Measurements from ENCODE around the gene PRND.
A peak's percentile ranks its signal among the peaks of the same experiment; 100 is the strongest.
"Not testable (repeated sequence)": the region's sequence is repeated elsewhere in the genome, so short reads cannot be mapped to it uniquely, and the experiment has no call there.

PRND gene

DNA sequence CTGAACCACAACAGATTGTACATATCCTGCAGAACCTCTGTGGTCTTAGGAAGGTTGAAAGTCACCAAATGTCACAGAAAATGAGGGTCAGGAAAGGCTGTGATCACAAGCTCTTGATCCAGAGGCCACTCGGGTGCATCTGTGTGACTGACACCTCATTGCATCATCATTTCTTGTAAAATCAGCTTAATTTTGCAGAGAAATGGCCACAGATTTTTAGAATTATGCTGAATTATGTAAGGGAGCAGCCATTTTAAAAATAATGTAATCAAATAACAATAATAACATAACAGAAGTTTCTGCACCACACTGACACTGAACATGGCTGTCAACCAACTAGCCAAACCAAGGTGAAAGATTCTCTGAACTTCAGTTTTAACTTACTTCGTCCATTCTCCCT is 32.5 kb upstream of the PRND start:
- Histone ChIP-seq H3K4me3 (ENCODE audit: low read length) (no peak overlapping the region), H3K4me1 (ENCODE audit: control insufficient read depth, low read depth, low read length) (peaks cover 14% of the 10 kb centered on the region), H3K27me3 (ENCODE audit: control insufficient read depth, insufficient read depth, low read length) (peaks cover 8% of the 10 kb centered on the region), H3K9me3 (ENCODE audit: control insufficient read depth, low read depth, low read length) (no peaks in the 10 kb centered on the region), H3K36me3 (ENCODE audit: control insufficient read depth, low read depth, low read length) (no peaks in the 10 kb centered on the region), H3K27ac (ENCODE audit: low read length) (no peak overlapping the region), H3K9ac (ENCODE audit: low read length) (no peak overlapping the region)

DNA sequence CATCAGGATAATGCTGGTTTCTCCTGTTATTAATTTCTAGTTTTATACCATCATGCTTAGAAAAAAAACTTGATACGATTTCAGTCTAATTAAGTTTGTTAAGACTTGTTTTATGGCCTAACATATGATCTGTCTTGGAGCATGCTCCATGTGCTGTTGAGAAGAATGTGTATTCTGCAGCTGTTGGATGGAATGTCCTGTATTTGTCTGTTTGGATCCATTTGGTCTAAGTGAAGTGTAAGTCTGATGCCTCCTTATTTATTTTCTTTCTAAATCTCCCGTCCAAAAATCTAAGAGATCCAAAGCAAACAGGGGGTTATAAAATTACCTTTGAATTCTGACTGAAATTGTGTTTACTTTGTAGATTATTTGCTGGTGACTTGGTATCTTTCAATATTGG is 30.0 kb upstream of the PRND start:
- no peak overlapping the region for H3K27ac ChIP-seq (ENCODE audit: low read length)
- no peak overlapping the region for H3K4me3 ChIP-seq (ENCODE audit: low read length)
- H3K36me3 ChIP-seq (ENCODE audit: control insufficient read depth, low read depth, low read length) = no peaks in the 10 kb centered on the region
- peaks cover 13% of the 10 kb centered on the region for H3K4me1 ChIP-seq (ENCODE audit: control insufficient read depth, low read depth, low read length)
- H3K9me3 ChIP-seq (ENCODE audit: control insufficient read depth, low read depth, low read length) = no peaks in the 10 kb centered on the region
- H3K9ac ChIP-seq (ENCODE audit: low read length) = no peak overlapping the region
- H3K27me3 ChIP-seq (ENCODE audit: control insufficient read depth, insufficient read depth, low read length) = no peaks in the 10 kb centered on the region

DNA sequence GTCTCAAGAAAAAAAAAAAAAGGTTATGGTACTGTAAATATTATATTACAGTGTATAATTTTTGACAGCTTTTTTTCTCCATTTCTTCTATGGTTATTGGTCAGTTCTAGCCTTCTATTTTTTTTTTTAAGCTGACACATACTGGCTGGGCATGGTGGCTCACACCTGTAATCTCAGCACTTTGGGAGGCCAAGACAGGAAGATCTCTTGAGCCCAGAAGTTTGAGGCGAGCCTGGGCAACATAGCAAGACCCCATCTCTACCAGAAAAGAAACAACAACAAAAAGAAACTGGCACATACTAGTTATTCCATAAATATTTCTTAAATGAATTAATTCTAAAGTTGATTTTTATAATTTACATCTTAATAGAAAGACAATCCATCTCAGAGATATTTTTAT is 27.6 kb upstream of the PRND start:
- H3K9me3 ChIP-seq (ENCODE audit: control insufficient read depth, low read depth, low read length) = no peaks in the 10 kb centered on the region
- no peaks in the 10 kb centered on the region for H3K27me3 ChIP-seq (ENCODE audit: control insufficient read depth, insufficient read depth, low read length)
- no peaks in the 10 kb centered on the region for H3K36me3 ChIP-seq (ENCODE audit: control insufficient read depth, low read depth, low read length)
- no peak overlapping the region for H3K4me3 ChIP-seq (ENCODE audit: low read length)
- no peak overlapping the region for H3K27ac ChIP-seq (ENCODE audit: low read length)
- H3K4me1 ChIP-seq (ENCODE audit: control insufficient read depth, low read depth, low read length) = peaks cover 27% of the 10 kb centered on the region
- no peak overlapping the region for H3K9ac ChIP-seq (ENCODE audit: low read length)

DNA sequence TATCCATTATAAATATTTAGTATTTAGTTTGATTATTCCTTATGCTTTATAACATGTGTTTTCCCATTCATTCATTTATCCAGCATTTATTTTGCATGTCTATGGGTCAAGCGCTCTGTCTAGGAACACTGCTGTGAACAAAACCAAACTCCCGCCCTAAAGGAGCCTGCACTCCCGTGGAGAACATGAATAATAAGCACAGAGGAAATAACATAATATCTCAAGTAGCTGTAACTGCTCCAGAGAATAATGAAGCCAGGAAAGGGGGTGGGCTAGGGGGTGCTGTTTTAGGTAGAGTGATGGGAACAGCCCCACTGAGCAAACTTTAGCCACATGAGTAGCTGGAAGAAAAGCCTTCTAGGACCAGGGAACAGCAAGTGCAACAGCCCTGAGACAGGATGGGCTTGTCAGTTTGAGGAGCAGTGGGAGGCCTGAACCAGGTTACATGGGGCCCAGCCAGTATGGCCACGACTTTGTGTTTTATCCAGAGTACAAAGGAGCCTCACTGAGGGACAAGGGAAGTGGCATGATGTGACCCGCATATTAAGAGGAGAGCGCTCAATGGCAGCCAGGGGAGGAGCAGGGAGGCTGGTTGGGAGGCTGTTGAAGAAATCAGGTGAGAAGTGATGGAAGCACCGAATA is 24.4 kb upstream of the PRND start:
- Histone ChIP-seq H3K4me3 (ENCODE audit: low read length) (no peak overlapping the region), H3K9me3 (ENCODE audit: control insufficient read depth, low read depth, low read length) (no peaks in the 10 kb centered on the region), H3K27me3 (ENCODE audit: control insufficient read depth, insufficient read depth, low read length) (no peaks in the 10 kb centered on the region), H3K4me1 (ENCODE audit: control insufficient read depth, low read depth, low read length) (peaks cover 27% of the 10 kb centered on the region), H3K9ac (ENCODE audit: low read length) (no peak overlapping the region), H3K27ac (ENCODE audit: low read length) (no peak overlapping the region), H3K36me3 (ENCODE audit: control insufficient read depth, low read depth, low read length) (peaks cover 5% of the 10 kb centered on the region)

DNA sequence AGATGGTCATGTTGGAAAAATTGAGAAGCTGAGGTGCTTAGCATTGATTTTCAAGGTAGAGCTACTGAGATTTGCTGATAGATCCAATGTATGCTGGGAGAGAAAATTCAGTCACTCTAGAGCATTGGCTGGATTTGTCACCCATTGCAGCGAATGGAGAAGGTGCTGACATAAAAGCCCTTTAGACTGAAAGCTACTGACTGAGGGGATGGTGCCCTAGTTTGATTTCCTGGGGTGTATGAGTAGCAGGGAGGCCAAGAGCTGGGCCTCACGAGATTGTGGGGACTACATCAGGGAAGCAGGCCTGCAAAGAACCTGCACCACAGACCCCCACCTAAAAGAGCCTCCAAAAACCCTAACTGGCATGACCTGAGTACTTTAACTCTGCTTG is 23.9 kb upstream of the PRND start:
- peaks cover 27% of the 10 kb centered on the region for H3K4me1 ChIP-seq (ENCODE audit: control insufficient read depth, low read depth, low read length)
- H3K9me3 ChIP-seq (ENCODE audit: control insufficient read depth, low read depth, low read length) = no peaks in the 10 kb centered on the region
- H3K27me3 ChIP-seq (ENCODE audit: control insufficient read depth, insufficient read depth, low read length) = no peaks in the 10 kb centered on the region
- H3K9ac ChIP-seq (ENCODE audit: low read length) = peak overlapping the region; percentile 1
- H3K36me3 ChIP-seq (ENCODE audit: control insufficient read depth, low read depth, low read length) = peaks cover 5% of the 10 kb centered on the region
- H3K4me3 ChIP-seq (ENCODE audit: low read length) = no peak overlapping the region
- H3K27ac ChIP-seq (ENCODE audit: low read length) = no peak overlapping the region

DNA sequence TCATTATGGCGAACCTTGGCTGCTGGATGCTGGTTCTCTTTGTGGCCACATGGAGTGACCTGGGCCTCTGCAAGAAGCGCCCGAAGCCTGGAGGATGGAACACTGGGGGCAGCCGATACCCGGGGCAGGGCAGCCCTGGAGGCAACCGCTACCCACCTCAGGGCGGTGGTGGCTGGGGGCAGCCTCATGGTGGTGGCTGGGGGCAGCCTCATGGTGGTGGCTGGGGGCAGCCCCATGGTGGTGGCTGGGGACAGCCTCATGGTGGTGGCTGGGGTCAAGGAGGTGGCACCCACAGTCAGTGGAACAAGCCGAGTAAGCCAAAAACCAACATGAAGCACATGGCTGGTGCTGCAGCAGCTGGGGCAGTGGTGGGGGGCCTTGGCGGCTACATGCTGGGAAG is 22.5 kb upstream of the PRND start:
- H3K36me3 ChIP-seq (ENCODE audit: control insufficient read depth, low read depth, low read length) = peaks cover 5% of the 10 kb centered on the region
- H3K27me3 ChIP-seq (ENCODE audit: control insufficient read depth, insufficient read depth, low read length) = no peaks in the 10 kb centered on the region
- no peak overlapping the region for H3K9ac ChIP-seq (ENCODE audit: low read length)
- no peak overlapping the region for H3K27ac ChIP-seq (ENCODE audit: low read length)
- no peaks in the 10 kb centered on the region for H3K9me3 ChIP-seq (ENCODE audit: control insufficient read depth, low read depth, low read length)
- no peak overlapping the region for H3K4me3 ChIP-seq (ENCODE audit: low read length)
- H3K4me1 ChIP-seq (ENCODE audit: control insufficient read depth, low read depth, low read length) = peaks cover 34% of the 10 kb centered on the region

DNA sequence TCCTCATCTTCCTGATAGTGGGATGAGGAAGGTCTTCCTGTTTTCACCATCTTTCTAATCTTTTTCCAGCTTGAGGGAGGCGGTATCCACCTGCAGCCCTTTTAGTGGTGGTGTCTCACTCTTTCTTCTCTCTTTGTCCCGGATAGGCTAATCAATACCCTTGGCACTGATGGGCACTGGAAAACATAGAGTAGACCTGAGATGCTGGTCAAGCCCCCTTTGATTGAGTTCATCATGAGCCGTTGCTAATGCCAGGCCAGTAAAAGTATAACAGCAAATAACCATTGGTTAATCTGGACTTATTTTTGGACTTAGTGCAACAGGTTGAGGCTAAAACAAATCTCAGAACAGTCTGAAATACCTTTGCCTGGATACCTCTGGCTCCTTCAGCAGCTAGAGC is 21.8 kb upstream of the PRND start:
- Histone ChIP-seq H3K4me1 (ENCODE audit: control insufficient read depth, low read depth, low read length) (peaks cover 41% of the 10 kb centered on the region), H3K27me3 (ENCODE audit: control insufficient read depth, insufficient read depth, low read length) (no peaks in the 10 kb centered on the region), H3K9ac (ENCODE audit: low read length) (no peak overlapping the region), H3K36me3 (ENCODE audit: control insufficient read depth, low read depth, low read length) (peaks cover 5% of the 10 kb centered on the region), H3K4me3 (ENCODE audit: low read length) (no peak overlapping the region), H3K9me3 (ENCODE audit: control insufficient read depth, low read depth, low read length) (no peaks in the 10 kb centered on the region), H3K27ac (ENCODE audit: low read length) (no peak overlapping the region)

DNA sequence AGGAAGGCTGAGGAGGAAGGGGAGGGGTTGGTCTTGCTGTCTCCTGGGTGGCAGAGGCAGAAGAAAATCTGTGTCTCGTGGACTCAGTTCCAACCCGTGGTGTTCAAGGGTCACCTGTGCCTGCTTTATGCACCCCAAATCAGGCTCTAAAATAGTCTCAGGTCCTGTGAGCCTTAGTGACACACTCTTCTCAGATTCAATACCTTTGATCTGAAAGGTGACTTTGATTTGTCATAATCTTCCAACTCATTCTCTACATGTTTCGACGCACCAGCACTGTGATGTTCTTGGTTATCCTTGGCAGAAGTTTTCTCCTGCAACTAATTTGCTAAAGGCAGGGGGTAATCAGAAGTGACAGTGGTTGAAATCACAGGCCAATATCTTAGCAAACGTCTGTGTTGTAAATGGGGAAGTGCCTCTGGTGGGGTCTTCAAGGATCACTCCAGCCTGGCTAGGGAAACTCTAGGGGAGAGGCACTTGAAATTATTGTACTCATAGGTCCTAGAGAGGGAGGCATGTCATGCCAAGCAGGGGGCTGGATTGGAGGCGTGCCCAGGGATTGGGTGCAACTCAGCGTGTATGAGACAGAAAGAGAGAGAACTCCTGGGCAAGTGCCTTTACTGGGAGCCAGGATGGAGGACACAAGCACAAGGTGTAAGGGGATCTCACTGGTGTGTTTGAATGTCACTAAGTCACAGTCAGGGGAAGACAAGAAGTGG is 19.0 kb upstream of the PRND start:
- Histone ChIP-seq H3K9me3 (ENCODE audit: control insufficient read depth, low read depth, low read length) (no peaks in the 10 kb centered on the region), H3K4me1 (ENCODE audit: control insufficient read depth, low read depth, low read length) (peaks cover 32% of the 10 kb centered on the region), H3K36me3 (ENCODE audit: control insufficient read depth, low read depth, low read length) (peaks cover 5% of the 10 kb centered on the region), H3K4me3 (ENCODE audit: low read length) (no peak overlapping the region), H3K9ac (ENCODE audit: low read length) (no peak overlapping the region), H3K27me3 (ENCODE audit: control insufficient read depth, insufficient read depth, low read length) (no peaks in the 10 kb centered on the region), H3K27ac (ENCODE audit: low read length) (no peak overlapping the region)

DNA sequence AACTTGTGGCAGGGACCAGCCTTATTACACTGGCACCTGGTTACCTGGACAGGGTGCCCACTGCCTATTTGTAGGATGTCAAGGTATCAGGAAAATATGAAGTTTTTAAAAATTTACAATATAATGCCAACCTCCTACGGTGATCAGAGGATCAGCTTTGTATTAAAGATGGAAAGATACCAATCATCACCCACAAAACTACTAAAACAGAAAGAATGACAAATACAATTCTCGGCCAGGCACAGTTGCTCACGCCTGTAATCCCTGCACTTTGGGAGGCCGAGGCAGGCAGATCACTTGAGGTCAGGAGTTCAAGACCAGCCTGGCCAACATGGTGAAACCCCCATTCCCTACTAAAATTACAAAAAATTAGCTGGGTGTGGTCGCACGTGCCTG is 18.4 kb upstream of the PRND start:
- Histone ChIP-seq H3K4me1 (ENCODE audit: control insufficient read depth, low read depth, low read length) (peaks cover 27% of the 10 kb centered on the region), H3K27ac (ENCODE audit: low read length) (no peak overlapping the region), H3K9me3 (ENCODE audit: control insufficient read depth, low read depth, low read length) (no peaks in the 10 kb centered on the region), H3K9ac (ENCODE audit: low read length) (no peak overlapping the region), H3K27me3 (ENCODE audit: control insufficient read depth, insufficient read depth, low read length) (no peaks in the 10 kb centered on the region), H3K36me3 (ENCODE audit: control insufficient read depth, low read depth, low read length) (peaks cover 5% of the 10 kb centered on the region), H3K4me3 (ENCODE audit: low read length) (no peak overlapping the region)

DNA sequence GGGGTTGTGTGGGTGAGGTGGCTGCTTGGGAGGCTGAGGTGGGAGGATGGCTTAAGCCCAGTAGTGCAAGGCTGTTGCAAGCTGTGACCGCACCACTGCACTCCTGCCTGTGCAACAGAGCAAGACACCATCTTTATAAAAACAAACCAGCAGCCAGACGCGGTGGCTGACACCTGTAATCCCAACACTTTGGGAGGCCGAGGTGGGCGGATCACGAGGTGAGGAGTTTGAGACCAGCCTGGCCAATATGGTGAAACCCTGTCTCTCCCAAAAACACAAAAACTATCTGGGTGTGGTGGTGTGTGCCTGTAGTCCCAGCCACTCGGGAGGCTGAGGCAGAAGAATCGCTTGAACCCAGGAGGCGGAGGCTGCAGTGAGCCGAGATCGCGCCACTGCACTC is 14.8 kb upstream of the PRND start:
- H3K9me3 ChIP-seq (ENCODE audit: control insufficient read depth, low read depth, low read length); H3K27ac ChIP-seq (ENCODE audit: low read length); H3K9ac ChIP-seq (ENCODE audit: low read length); H3K4me3 ChIP-seq (ENCODE audit: low read length); H3K36me3 ChIP-seq (ENCODE audit: control insufficient read depth, low read depth, low read length); H3K27me3 ChIP-seq (ENCODE audit: control insufficient read depth, insufficient read depth, low read length): not testable (repeated sequence)
- peaks cover 20% of the 10 kb centered on the region for H3K4me1 ChIP-seq (ENCODE audit: control insufficient read depth, low read depth, low read length)

DNA sequence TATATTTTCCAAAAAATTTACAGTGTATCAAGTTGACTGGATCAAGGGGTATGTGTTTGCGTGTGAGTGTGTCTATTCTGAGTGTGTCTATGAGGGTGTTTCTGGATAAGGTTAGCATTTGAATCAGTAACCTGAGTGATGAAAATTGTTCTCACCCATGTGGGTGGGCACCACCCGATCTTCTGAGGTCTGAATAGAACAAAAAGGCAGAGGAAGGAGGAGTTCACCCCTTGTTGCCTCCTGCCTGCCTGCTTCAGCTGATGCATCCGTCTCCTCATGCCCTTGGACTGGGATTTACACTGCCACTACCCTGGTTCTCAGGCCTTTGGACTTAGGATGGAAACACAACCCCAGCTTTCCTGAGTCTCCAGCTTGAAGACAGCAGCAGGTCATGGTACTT is 13.7 kb upstream of the PRND start:
- no peaks in the 10 kb centered on the region for H3K9me3 ChIP-seq (ENCODE audit: control insufficient read depth, low read depth, low read length)

DNA sequence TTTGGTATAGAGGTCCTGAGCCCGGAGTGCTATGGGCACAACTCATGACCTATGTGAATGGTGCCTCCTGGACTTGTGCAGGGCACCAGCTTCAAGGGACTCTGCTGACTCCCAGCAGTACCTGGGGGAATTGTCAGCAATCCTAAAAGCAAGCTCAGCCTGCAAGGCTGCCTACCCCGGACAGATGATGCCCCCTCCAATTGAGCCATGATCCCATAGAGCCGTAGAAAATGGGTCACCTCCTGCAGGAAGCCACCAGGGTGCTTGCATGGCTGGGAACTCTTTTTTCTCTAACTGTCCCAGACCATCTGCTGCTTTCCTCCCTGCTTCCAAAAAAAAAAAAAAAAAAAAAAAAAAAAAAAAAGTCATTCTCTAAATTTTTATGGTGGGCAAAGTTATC is 12.9 kb upstream of the PRND start:
- H3K27ac ChIP-seq (ENCODE audit: low read length) = no peak overlapping the region
- H3K4me3 ChIP-seq (ENCODE audit: low read length) = no peak overlapping the region
- H3K4me1 ChIP-seq (ENCODE audit: control insufficient read depth, low read depth, low read length) = peaks cover 17% of the 10 kb centered on the region
- no peaks in the 10 kb centered on the region for H3K27me3 ChIP-seq (ENCODE audit: control insufficient read depth, insufficient read depth, low read length)
- H3K9me3 ChIP-seq (ENCODE audit: control insufficient read depth, low read depth, low read length) = no peaks in the 10 kb centered on the region
- no peaks in the 10 kb centered on the region for H3K36me3 ChIP-seq (ENCODE audit: control insufficient read depth, low read depth, low read length)
- H3K9ac ChIP-seq (ENCODE audit: low read length) = no peak overlapping the region

More for the DNA sequence above, 13.7 kb upstream of the PRND start:
- Histone ChIP-seq H3K9ac (ENCODE audit: low read length) (no peak overlapping the region), H3K27me3 (ENCODE audit: control insufficient read depth, insufficient read depth, low read length) (no peaks in the 10 kb centered on the region), H3K4me1 (ENCODE audit: control insufficient read depth, low read depth, low read length) (peaks cover 20% of the 10 kb centered on the region), H3K27ac (ENCODE audit: low read length) (no peak overlapping the region), H3K36me3 (ENCODE audit: control insufficient read depth, low read depth, low read length) (no peaks in the 10 kb centered on the region), H3K4me3 (ENCODE audit: low read length) (no peak overlapping the region)

All from iPS-18a (cell line).